ENCODE results near the gene KDM2A. TPM values are rescaled to one million over a fixed set of nuclear protein-coding genes. Genes with fewer than 3 reads are reported as not detected.
A peak's percentile ranks its signal among the peaks of the same experiment; 100 is the strongest.

KDM2A gene
- total RNA-seq, 4 donors from 2014 or later, result 34.8 to 55.0 (median 44.9) TPM

DNA sequence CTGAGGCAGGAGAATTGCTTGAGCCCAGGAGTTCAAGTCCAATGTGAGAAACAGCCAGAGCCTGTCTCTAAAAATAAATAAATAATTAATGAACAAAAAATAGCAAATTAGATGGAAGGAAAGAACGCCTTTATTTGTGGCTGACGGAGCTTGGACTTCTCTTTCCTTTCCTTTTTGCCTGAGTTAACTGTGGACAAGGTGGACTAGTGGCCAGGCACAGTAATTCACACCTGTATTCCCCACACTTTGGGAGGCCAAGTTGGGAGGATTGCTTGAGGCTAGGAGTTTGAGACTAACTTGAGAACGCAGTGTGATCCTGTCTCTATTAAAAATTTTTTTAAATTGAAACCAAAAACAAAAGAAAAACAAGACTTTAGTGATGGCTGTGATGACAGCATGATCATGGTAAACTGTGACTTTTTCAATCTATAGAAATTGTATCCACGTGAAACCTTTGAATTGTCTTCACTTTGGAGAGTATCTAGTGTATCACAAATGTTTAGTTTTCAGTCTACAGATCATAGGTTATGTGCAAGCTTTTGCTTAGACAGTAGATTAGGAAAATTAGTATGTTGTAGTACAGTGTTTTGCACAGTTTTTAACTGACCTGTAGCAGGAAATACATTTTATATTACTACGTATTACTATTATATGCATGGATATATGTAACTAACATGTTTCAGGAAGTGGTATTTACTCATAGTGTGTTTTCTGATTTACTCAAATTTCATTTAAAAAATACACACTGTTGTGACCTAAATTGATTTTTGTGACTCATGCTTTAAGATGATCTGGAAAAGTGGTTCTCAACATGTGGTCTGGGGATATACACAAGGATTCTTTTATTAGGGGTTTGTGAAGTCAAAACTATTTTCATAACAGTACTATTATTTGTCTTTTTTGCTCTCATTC is 42.1 kb downstream of the KDM2A start:
- in situ Hi-C loops (cut with MboI; ENCODE audit: low sequenced_read_pairs in 4 of 4) (loop anchor here in 1 of 4 donors (10.0 kb wide), 1 partner anchor 76 kb away; no protein-coding TSS in a partner anchor), intact Hi-C loops (cut with DNase I; ENCODE audit: low total_unique reads) (no loop called here)
- no peak for DNase-seq
- no peaks in the 10 kb centered on the region for H3K27me3 ChIP-seq
- H3K27ac ChIP-seq, result no peak overlapping the region
- H3K9me3 ChIP-seq, result no peaks in the 10 kb centered on the region
- ATAC-seq, result no peak
- no peak overlapping the region for H3K4me3 ChIP-seq
- H3K4me1 ChIP-seq, result peaks cover 12 to 29% of the 10 kb centered on the region in 2 donors
- no peak for TF ChIP-seq POLR2A (IDR thresholded peaks at IDR 0.05)
- TF ChIP-seq, protein P1, sequence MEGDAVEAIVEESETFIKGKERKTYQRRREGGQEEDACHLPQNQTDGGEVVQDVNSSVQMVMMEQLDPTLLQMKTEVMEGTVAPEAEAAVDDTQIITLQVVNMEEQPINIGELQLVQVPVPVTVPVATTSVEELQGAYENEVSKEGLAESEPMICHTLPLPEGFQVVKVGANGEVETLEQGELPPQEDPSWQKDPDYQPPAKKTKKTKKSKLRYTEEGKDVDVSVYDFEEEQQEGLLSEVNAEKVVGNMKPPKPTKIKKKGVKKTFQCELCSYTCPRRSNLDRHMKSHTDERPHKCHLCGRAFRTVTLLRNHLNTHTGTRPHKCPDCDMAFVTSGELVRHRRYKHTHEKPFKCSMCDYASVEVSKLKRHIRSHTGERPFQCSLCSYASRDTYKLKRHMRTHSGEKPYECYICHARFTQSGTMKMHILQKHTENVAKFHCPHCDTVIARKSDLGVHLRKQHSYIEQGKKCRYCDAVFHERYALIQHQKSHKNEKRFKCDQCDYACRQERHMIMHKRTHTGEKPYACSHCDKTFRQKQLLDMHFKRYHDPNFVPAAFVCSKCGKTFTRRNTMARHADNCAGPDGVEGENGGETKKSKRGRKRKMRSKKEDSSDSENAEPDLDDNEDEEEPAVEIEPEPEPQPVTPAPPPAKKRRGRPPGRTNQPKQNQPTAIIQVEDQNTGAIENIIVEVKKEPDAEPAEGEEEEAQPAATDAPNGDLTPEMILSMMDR (IDR thresholded peaks at IDR 0.05 in 4 of 5, conservative IDR thresholded peaks at IDR 0.05 in 1 of 5), result no peak
- H3K36me3 ChIP-seq, result no peaks in the 10 kb centered on the region

DNA sequence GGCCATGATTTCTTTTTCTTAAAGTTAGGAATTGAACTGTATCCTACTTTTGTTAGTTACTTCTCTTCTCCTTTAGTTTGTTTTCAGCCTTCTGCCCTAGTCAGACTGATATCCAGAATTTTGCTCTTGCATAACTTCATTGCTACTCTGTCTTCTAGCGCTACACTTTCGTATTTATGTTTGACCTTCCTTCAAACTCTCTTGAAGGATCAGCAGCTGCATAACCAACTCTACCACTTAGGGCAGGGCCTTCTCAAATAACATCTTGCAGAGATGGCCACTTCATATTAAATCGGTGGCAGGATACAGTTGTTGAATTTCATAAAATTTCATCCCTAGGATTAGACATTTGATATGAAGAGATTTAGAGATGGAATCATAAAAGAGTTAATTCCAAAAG is 43.9 kb downstream of the KDM2A start:
- ATAC-seq (peak in 1 of 2 donors; percentile 41), DNase-seq (no peak)
- no peaks in the 10 kb centered on the region for H3K27me3 ChIP-seq
- intact Hi-C loops (cut with DNase I; ENCODE audit: low total_unique reads) (no loop called here), in situ Hi-C loops (cut with MboI; ENCODE audit: low sequenced_read_pairs in 4 of 4) (loop anchor here in 1 of 4 donors (10.0 kb wide), 1 partner anchor 78 kb away; no protein-coding TSS in a partner anchor)
- H3K4me1 ChIP-seq, result peaks cover 30 to 44% of the 10 kb centered on the region in 2 donors
- peak overlapping the region in 1 of 4 donors; percentile 33 for H3K27ac ChIP-seq
- no peaks in the 10 kb centered on the region for H3K36me3 ChIP-seq
- TF ChIP-seq, protein P1 (IDR thresholded peaks at IDR 0.05 in 4 of 5, conservative IDR thresholded peaks at IDR 0.05 in 1 of 5), result no peak
- TF ChIP-seq POLR2A (IDR thresholded peaks at IDR 0.05), result no peak
- H3K4me3 ChIP-seq, result no peak overlapping the region
- no peaks in the 10 kb centered on the region for H3K9me3 ChIP-seq

- no peaks in the 10 kb centered on the region for H3K9me3 ChIP-seq
Observed at GRCh38 chr11:67165623-67166022, 46.6 kb downstream of the KDM2A start.

GRCh38 chr11:67167091-67167490 is 48.0 kb downstream of the KDM2A start:
- intact Hi-C loops (cut with DNase I; ENCODE audit: low total_unique reads) (loop anchor here (5.0 kb wide), 2 partner anchors 85 to 115 kb away; no protein-coding TSS in a partner anchor), in situ Hi-C loops (cut with MboI; ENCODE audit: low sequenced_read_pairs in 4 of 4) (loop anchor here in 2 of 4 donors (5.0 to 10.0 kb wide), 2 partner anchors 82 to 95 kb away; no protein-coding TSS in a partner anchor)
- no peak overlapping the region for H3K4me3 ChIP-seq
- ATAC-seq (no peak), DNase-seq (no peak)
- TF ChIP-seq, protein P1 (IDR thresholded peaks at IDR 0.05 in 4 of 5, conservative IDR thresholded peaks at IDR 0.05 in 1 of 5), result no peak
- TF ChIP-seq POLR2A (IDR thresholded peaks at IDR 0.05), result no peak
- no peaks in the 10 kb centered on the region for H3K36me3 ChIP-seq
- H3K27me3 ChIP-seq, result no peaks in the 10 kb centered on the region
- H3K27ac ChIP-seq, result peak overlapping the region; percentile 69 to 76 (median 72)
- H3K9me3 ChIP-seq, result no peaks in the 10 kb centered on the region
- H3K4me1 ChIP-seq, result peaks cover 34 to 44% of the 10 kb centered on the region in 2 donors

More at GRCh38 chr11:67165623-67166022, 46.6 kb downstream of the KDM2A start:
- intact Hi-C loops (cut with DNase I; ENCODE audit: low total_unique reads), result loop anchor here (5.0 kb wide), 2 partner anchors 83 to 113 kb away; no protein-coding TSS in a partner anchor
- TF ChIP-seq, protein P1 (IDR thresholded peaks at IDR 0.05 in 4 of 5, conservative IDR thresholded peaks at IDR 0.05 in 1 of 5), result no peak
- TF ChIP-seq POLR2A (IDR thresholded peaks at IDR 0.05), result no peak
- ATAC-seq (no peak), DNase-seq (no peak)
- no peaks in the 10 kb centered on the region for H3K27me3 ChIP-seq
- no peaks in the 10 kb centered on the region for H3K36me3 ChIP-seq
- peak overlapping the region in 1 of 4 donors; percentile 76 for H3K27ac ChIP-seq
- H3K4me1 ChIP-seq, result peaks cover 34 to 50% of the 10 kb centered on the region in 2 donors
- H3K4me3 ChIP-seq, result no peak overlapping the region
- in situ Hi-C loops (cut with MboI; ENCODE audit: low sequenced_read_pairs in 4 of 4), result loop anchor here in 2 of 4 donors (5.0 to 10.0 kb wide), 2 partner anchors 81 to 93 kb away; no protein-coding TSS in a partner anchor

Data from gastrocnemius medialis (tissue), 4 donors.